Fibroblast of mammary gland (primary cell): ENCODE measurements around the gene TMEM9.
A peak's percentile ranks its signal among the peaks of the same experiment; 100 is the strongest.

Experiments
- DNase-seq: peaks from one replicate; pipeline ENCODE4 v3.0.0-alpha.2; 2010; ENCODE audit warnings: low read depth
- H3K4me3 ChIP-seq: 2 replicates; pipeline ENCODE4 v1.5.1; 2011; ENCODE audit warnings: low read depth, mild to moderate bottlenecking, low read length, moderate library complexity; ENCODE audit not compliant: control insufficient read depth
- CTCF ChIP-seq: conservative IDR thresholded peaks from 2 replicates; pipeline ENCODE4 v1.5.1; 2011; ENCODE audit warnings: low read depth, low read length, inconsistent platforms; ENCODE audit not compliant: control insufficient read depth, insufficient read depth

Gene TMEM9

GRCh38 chr1:201115390-201115937, 38.8 kb downstream of the TMEM9 start:
- no peak for DNase-seq
- TF ChIP-seq CTCF = no peak
- no peak overlapping the region for H3K4me3 ChIP-seq

- peak overlapping the region; percentile 44 for H3K4me3 ChIP-seq
- TF ChIP-seq CTCF = peak; percentile 82
- peak; percentile 78 for DNase-seq
These were observed 39.8 kb downstream of the TMEM9 start for GRCh38 chr1:201114245-201115131.

GRCh38 chr1:201113451-201114244, 40.6 kb downstream of the TMEM9 start:
- H3K4me3 ChIP-seq = no peak overlapping the region
- DNase-seq = no peak
- no peak for TF ChIP-seq CTCF

GRCh38 chr1:201112926-201113325, 41.3 kb downstream of the TMEM9 start:
- no peak for TF ChIP-seq CTCF
- H3K4me3 ChIP-seq = no peak overlapping the region
- no peak for DNase-seq

GRCh38 chr1:201112173-201112731, 42.0 kb downstream of the TMEM9 start, which contains the start of gene CACNA1S:
CACNA1S (minus strand) TSS chr1:201112426; CDS start chr1:201112339, 87 bp downstream.
- DNase-seq = no peak
- TF ChIP-seq CTCF = no peak
- H3K4me3 ChIP-seq = no peak within 1 kb of the TSS

GRCh38 chr1:201111672-201112071, 42.6 kb downstream of the TMEM9 start:
- H3K4me3 ChIP-seq = no peak overlapping the region
- TF ChIP-seq CTCF = no peak
- DNase-seq = no peak
